RCC 7860 (cell line): ENCODE measurements around the gene LY86.
"Not testable (repeated sequence)": the region's sequence is repeated elsewhere in the genome, so short reads cannot be mapped to it uniquely, and the experiment has no call there.

ENCODE experiments used
- DNase-seq: peaks from one replicate; pipeline ENCODE4 v3.0.0-alpha.2; 2015; ENCODE audit warnings: low spot score
- FAIRE-seq: peaks from 2 replicates; lab custom pipeline; 2012; peaks lifted over from hg19 to GRCh38; lab: Jason Lieb, UNC

The LY86 gene

DNA sequence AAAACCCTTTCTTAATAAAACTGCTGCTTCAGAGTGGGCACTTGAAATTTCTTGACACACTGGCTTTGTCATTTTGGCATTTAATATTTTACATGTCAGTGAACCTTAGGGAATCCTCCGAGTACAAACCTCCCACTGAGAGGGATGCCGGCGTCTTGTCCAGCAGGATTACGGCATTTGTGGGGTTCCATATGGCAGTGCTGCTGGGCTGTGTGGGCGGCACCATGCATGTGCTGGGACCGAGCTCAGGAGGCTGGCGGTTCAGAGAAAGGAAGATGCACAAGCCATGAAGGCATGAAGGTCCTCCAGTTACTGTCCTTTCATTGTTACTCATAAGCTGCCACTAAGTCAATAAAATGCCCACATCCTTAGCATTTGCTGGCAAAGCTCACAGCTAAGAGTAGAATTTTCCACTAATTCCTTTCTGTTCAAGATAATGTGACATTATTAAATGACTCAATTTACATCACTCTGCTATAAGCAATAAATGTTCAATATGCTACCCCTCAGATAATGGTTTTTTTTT lies 61.4 kb downstream of the LY86 start:
- DNase-seq (no peak), FAIRE-seq (no peak)

- DNase-seq (no peak), FAIRE-seq (no peak)
These were observed 62.3 kb downstream of the LY86 start for GRCh38 chr6:6650839-6651238.

GRCh38 chr6:6651335-6651734 lies 62.8 kb downstream of the LY86 start:
- no peak for FAIRE-seq

GRCh38 chr6:6652932-6653331 lies 64.4 kb downstream of the LY86 start:
- DNase-seq (no peak), FAIRE-seq (no peak)

More at GRCh38 chr6:6651335-6651734, 62.8 kb downstream of the LY86 start:
- no peak for DNase-seq

DNA sequence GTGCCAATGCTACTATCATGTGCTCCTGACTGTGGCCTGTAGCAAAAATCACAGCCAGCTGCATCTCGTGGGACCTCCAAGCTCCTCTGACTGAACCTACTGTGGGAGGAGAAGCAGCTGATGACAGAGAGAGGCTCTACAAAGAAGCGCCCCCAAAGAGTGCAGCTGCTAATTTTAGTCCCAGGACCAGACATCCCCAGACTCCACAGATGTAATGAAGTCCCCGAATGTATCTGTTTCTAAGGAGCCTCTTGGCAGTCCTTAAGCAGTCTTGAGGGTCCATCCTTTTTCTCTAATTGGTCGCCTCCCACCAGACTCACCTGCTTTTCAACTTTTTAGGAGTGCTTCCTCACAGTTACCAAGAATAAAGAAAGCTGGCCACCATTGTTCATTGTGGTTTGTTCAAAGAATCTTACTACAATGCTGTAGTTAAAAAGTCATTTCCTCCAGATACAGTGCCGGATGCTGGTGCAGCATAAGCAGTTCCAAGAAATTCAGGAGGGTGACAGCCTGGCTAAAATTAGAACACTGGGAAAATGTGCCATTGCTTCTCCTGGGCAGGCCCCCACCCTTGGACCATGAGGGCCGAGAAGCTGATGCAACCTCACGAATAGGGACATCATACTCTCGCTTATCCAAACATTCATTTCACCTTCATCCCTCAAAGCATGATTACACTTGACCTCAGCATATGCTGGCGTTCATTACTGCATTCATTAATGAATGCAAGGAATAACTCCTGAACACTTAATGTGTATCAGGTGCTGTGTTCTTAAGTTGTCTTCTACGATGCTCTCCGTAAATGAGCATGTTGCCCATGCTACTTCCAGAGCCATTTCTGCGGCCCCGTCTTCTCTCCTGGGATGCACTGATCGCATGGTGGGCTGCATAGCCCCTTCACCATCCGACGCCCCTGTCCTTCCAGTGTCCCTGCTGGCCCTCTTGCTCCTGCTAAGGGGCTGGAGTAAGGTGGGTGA lies 66.4 kb downstream of the LY86 start:
- no peak for DNase-seq
- FAIRE-seq = no peak

DNA sequence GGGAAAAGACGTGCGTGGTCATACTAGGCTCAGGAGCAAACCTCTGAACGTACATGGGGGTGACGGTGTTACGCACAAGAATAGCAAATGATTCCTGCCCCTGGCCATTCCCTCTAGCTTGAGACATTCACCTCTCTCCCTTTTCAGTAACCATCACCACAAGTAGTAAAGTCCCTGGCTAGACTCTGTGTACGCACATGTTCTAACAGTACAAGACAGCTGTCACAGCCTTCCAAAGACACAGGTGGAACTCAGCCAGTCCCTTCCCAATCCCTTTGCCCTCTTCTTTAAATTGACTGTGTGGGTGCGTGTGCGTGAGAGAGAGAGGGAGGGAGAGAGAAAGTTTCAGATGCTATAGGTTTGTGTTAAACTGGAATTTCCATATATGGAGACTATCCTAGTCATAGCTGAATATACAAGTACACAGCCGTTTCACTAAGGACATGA lies 67.3 kb downstream of the LY86 start:
- DNase-seq (no peak), FAIRE-seq (no peak)

DNA sequence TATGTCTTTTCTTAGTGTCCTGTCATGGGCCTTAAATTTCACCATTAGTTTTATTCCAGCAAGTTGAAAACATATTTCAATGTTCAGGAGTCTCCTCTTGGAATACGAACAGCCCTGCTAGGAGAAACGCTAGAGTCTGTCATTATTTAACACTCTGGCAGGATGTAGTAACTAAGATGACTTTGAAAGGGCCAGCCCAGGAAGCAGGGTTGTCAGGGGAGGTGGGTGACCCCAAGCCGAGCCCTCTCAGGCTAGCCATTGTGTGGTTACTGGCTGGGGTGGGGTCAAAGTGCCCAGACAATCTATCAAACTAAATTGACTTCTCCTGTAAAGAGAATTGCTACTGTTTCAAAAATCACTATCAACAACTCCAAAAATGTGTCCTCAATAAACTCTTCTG lies 67.8 kb downstream of the LY86 start:
- FAIRE-seq = no peak
- no peak for DNase-seq

DNA sequence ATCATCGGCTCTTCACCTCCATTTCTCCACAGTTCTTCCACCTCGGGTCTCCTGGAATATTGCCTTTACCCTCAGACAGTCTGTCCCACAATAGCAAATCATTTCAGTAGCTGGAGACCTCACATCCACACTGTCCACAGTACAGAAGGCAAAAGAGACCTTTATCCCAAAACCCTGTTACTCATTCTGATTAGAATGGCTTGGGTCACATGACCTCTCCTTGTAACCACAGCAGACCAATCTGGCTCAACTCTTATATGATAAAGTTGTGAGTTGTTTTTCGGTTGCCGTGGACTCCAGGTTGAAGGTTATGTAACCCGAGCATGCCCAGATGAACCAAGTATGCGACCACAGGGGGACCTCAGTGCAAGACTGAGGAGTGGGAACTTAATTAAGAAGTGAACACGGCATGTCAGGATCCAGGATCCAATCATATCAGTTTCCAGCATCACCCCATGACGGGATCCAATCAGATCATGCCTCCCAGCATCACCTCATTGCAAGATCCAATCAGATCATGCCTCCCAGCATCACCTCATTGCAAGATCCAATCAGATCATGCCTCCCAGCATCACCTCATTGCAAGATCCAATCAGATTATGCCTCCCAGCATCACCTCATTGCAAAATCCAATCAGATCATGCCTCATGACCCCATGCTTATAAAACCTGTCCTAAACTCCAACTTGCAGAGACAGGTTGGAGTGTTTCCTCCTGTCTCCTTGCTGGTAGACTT lies 68.7 kb downstream of the LY86 start:
- DNase-seq = no peak
- FAIRE-seq = no peak

- FAIRE-seq (no peak), DNase-seq (no peak)
These were observed 69.3 kb downstream of the LY86 start for GRCh38 chr6:6657820-6658217.

- no peak for FAIRE-seq
These were observed 71.2 kb downstream of the LY86 start for GRCh38 chr6:6659600-6660327.

GRCh38 chr6:6660339-6661045 lies 72.0 kb downstream of the LY86 start:
- FAIRE-seq (no peak), DNase-seq (no peak)

More at GRCh38 chr6:6659600-6660327, 71.2 kb downstream of the LY86 start:
- no peak for DNase-seq

- no peak for FAIRE-seq
These were observed 72.7 kb downstream of the LY86 start for GRCh38 chr6:6661191-6661590.

DNA sequence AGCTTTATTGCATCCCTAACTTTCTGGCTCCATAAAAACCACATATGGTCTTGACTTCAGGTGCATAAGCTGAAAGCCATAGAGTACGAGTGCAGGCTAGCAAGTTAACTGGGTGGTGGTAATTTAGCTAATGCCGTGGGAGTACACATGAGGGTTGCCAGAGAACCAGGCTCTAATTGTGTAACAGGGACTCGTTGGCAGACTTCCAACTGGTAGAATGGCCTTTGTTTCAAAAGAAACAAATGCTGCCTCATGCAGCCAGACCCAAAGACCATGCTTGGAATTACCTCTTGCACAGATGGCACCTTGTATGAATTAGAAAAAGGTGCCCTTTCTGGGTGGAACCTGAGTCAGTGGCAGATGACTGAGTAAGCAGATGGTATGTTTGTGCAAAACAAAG lies 73.2 kb downstream of the LY86 start:
- DNase-seq = no peak
- no peak for FAIRE-seq

More at GRCh38 chr6:6661191-6661590, 72.7 kb downstream of the LY86 start:
- DNase-seq = no peak

DNA sequence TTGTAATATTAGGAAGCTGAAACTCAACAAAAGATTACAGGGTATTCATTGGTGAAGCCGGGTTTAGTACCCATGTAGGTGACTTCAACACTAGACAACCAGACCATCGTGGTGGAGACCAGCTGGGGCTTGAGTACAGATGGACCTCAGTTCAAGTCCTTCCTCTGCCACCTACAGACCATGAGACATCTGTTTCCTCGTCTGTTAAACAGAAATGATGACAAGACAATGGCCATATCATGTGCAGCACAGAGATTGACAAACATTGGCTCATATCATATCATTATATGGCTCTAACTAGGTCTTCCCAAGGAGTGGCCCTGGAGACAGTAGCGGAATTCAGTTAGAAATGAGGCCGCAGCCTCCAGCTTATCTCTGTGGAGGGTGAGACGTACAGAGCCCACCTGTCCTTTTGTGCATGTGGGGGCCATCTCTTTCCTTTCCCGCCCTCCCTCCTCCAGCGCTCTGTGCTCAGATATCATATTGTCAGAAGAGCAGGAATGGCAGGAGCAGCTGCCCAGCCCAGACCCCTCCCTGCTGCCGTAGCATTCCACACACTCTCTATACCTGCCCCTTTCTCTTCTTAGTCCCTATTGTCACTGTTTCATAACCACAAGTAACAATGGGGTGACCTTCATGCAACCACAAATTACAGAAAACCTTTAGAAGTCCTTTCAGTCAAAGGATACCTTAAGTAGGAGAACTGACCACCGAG lies 75.1 kb downstream of the LY86 start:
- DNase-seq (no peak), FAIRE-seq (no peak)

DNA sequence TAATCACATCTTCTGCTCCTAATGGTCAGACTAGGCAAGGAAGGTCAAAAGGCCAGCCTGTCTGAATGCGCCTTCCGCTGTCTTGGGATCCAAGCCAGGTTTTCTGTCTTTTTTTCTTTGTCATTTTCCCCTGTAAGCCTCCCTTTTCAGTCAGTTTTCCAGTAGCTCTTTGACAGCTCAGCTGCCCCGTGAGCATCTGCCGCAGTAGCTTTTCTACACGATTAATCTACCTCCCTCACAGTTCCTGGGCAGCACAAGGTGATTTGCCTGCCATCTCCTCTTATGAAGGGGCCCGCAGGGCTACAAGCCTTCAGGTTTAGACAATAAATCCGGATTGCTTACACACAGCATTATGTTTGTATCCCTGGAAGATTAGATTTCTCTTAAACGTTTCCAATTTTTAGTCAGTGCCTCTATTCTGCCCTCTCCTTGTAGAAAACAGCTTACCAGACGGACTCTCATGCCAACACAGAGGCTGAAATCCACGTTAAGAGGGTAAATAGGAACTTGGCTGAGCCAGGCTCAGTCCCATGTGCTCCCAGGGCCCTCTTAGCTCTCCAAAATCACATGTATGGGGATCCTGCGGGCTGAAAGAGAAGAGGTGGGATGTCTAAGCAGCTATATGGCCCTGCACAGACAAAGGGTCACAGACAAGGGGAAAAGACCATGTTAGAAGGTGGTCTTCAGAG lies 77.2 kb downstream of the LY86 start:
- DNase-seq = no peak
- FAIRE-seq = no peak

GRCh38 chr6:6670150-6670549 lies 81.6 kb downstream of the LY86 start:
- FAIRE-seq, DNase-seq: not testable (repeated sequence)

GRCh38 chr6:6674872-6675271 lies 86.4 kb downstream of the LY86 start:
- FAIRE-seq (no peak), DNase-seq (no peak)

DNA sequence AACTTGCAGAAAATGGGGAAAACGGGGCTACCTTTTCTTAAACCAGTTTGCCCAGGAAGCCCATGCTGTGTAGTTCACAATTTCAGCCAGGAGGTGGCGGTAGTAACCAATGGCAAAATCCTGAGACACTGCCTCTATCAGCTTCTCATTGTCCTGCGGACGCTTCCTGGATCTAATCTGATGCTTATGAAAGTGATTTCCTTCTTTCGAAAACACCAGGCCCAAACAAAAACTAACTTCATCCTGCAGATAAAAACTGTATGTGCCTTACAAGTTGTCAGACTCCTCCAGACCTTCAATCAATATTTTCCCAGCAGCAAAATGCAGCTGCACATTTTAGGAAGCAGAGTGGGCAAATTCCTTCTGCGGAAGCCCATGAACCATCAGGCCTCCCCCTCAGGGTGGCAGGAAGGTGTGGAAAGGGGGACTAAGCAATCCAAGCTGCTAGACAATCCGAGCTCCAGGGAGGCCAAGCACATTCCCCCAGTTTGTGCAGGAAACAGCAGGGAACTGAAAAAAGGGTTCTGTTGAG lies 88.5 kb downstream of the LY86 start:
- FAIRE-seq = no peak

DNA sequence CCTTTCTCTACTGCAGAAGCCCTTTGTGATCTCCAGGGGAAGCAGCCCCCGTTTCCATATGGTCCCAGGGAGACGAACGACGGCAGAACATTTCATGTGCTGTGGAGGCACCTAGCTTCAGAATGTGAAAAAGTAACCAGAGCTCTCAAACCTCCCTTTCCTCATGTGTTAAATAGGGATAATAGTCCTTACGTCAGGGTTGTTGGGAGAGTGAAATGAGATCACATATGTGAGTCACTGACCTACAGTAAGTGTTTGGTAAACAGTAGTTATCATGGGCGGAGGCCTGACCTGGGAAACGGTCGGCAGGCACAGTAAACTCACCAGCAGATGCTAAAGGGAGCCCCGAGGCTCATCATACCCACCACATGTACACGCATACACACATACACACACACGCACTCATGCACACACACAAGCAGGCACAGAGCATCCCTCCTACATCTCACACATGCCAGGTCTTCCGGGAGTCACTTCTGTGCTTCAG lies 89.7 kb downstream of the LY86 start:
- DNase-seq (no peak), FAIRE-seq (no peak)

More for the DNA sequence above, 88.5 kb downstream of the LY86 start:
- DNase-seq = peak; percentile 21
